ENCODE measurements around the gene AQP2.

AQP2 gene

DNA sequence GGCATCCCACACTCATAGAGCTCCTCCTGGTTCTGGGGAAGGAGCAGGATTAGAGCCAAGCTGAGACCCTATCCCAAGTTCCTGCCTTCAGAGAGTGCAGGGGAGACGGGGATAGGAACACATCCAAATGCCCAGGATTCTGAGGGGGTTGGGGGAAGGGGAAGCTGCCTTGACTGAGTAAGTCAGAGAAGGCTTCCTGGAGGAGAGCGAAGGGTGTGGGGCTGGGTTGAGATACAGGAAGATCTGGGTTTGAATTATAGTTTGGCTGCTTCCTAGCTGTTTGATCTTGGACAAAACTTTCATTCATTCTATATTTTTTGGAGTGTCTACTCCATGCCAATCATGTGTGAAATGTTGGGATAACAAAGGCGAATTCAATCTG lies 8.0 kb upstream of the AQP2 start:
- DNase-seq: no peak

DNA sequence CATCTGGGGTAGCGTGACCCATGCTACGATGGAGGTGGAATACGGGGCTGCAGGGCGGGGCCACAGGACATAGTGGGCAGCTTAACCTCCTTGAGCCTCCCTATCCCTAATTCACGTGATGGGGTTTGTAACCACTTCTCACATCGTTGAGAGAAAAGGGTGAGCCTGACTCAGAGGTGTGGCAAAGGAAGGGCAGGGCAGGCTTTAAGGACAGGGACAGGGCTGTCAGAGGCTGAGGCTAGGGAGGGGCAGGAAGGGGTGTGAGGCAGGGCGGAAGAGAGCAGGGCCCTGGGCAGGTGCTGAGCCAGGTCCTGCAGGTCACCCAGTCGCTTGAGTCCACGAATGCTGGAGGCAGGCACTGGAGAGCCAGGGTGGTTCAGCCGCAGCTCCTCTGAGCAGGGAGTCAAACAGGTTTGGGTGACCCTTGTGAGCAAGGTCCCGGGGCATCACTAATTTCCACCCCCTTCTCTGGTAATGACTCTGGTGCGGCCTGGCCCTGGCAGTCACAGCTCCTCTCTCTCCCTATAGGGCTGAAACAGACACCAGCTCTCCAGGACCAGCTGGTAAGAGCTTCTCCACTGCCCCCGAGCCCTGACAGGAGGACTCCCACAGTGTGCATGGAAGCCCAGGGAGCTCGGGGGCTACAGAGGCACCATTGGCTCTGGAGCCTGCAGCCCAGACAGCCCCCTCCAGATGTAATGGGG lies 7.5 kb upstream of the AQP2 start:
- no peak for DNase-seq

DNA sequence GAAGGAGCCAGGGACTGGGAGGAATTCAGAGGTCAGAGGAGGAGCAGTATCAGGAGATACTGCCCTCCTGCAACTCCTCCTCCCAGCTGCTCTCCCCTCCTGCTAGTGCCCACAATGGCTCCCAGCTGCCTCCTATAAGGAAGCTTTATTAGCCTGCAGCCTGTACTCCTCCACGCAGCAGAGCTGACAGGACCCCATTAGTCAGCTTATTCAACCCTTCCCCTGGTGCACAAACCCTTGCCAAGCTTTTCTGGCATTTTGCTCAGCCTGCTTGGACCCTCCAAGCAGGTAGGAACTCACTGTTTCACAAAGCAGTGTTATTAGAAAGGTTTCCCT lies 6.9 kb upstream of the AQP2 start:
- no peak for DNase-seq

DNA sequence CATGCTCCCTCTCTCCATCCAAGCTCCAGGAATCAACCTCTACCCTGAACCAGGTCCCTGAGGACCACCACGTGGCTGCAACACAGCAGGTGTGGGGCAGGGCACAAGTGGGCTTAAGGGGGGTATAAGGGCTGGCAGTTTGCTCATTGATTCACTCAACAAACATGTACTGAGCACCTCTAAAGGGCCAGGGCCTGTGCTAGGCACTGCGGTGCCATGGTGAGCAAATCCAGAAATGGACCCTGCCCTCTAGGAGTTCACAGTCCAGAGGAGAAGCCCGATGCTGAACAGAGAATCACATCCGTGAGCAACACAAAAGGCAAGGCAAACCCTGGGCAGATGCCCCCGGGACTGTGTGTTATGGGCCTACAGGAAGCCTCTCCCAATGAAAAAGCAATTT lies 6.5 kb upstream of the AQP2 start:
- no peak for DNase-seq

DNA sequence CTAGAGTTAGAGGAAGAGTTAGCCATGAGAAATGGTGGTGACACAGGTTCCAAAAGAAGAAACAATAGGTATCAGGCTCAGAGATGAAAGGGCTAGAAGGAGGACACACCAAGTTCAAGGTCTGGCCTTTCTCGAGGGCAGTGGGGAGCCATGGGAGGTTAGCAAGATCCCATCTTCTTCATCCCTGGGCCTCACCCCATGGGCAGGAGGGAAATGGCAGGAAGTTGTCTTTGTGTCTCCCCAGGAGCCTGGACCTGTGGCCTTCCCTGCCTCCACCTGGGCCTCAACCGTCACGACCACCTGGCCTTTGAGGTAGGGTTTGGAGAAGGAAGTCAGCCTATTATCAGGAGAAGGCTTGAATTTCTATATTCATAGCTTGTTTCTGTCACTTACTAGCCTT lies 5.8 kb upstream of the AQP2 start:
- no peak for DNase-seq

DNA sequence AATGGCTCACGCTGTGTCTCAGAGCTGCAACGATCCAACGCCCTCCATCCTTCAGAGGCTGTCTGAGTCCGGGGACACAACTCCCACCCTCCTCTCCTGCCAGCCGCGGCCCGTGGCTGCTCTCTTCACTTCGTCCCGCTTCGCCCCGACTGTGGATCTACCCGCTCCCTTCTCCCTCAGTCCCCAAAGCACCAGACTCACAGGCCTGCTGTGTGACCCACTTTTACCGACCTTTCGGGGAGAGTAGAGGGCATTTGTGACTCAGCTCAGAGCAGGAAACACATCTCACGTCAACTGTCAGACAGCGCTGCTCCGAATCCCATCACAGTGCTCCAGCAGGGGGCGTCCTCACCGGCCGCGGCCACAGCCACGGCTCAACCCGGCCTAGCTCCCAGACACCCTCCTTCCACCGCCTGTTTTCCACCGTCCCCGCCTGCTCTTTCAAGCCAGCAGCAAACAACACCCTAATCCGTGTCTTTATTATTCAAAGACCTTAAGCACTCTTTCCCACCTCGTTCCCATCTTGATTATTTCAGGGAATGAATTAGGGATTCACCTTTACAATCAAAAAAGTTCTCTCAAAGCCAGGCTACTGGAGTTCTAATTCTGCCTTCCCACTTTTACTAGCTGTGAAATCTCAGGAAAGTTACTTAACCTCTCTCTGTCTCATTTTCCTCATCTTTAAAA lies 5.0 kb upstream of the AQP2 start:
- peak; percentile 85 for DNase-seq

DNA sequence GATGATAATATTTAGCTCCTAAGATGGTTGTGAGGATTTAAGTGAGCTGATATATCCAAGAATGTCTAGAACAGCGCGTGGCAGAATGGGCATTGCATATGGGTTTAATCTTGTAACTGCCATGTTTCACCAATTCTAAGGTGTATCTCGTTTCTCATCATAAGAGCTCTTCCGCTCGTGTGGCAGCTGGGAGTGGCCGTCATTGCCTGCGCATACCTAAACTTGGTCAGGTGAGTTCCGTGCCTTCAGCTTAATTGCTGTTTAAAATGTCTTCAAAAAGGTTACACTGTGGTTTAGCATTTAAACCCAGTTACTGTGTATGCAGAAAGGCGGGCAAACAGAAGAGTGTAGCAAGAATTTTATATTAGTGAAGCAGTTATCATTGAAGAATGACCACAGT lies 4.5 kb upstream of the AQP2 start:
- DNase-seq: no peak

DNA sequence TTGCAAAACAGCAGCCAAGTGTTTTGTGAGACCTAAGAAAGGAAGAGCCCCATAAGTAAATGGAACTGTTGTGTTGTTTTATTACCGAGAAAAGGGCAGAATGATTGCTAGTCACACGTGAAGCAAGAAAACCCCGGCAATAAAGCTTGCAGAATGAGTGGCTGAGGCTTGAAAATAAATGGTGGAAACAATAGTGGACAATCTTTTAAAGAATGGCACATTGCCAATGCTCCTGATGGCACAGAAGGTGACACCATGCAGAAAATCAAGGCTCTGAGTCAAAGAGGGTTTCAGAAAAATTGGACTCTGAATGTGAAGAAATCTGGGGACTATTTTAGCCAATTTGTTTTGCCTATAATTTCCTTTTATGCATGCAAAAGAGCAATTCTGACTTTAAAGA lies 4.0 kb upstream of the AQP2 start:
- no peak for DNase-seq

DNA sequence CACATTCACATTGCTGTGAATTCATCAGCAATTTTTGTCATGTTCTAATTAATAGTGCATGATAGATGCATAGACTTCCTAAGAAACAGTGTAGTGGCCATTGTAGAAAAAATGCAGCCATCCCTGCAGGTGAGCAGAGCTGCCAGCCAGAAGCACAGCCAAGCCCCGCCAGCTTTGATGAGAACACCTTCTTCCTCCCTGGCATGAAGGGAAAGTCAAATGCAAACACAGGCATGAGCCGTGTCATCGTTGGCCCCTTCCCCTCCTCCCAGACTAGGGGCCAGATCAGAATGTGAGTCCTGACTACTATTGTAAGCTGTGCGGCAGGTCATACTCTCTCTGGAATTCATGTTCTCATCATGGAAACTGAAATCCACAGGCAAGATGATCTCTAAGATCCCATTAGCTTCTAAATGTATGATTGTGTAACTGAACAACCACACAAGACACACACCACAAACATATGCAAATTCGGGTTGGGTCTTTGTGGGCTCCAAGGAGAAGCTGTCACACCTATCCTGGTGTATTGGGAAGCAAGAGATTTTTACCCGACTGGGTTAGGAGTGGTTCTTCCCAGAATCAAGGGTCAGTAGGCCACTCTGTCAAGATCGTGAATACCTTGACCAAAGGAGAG lies 2.8 kb upstream of the AQP2 start:
- DNase-seq: no peak

DNA sequence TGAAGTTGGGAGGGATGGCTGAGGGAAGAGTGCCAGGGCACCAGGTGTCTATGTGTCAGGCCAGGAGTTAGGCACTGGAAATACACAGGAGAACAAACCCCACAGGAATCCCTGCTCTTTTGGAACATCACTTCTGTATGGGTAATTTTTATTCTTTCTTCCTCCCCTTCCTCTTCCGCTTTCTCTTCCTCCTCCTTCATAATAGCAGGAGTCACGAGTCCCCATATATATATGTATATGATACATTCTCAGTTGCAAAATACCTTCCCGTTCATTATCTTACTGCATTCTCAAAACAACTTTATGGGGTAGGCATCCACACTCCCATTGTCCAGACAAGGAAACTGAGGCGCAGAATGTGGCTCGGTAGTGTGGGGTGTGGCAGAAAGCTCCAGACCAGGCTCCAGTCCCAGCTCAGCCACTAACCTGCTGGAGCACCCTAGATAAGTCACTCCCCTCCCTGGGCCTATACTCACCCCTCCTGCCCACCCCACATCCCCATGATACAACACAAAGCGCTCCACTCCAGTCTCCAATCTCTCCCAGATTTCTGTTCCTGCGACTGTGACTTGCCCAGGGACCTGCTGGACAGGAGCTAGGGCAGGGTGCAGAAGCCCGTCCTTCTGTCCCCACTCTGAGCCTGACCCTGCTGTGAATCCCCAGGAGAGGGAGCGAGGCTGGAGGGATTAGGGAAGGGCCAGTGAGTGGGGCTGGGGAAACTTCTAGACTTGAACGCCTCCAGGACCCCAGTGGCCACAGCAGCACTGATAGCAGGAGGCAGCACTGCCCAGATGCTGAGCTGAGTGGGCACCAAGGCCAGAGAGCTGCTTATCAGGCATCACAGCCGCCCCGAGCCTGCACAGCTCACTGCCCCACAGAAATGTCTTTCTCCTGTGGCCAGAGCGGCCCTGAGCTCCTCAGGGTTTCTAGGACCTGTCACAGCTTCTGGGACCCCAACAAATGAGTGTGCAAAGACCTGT lies 1.4 kb upstream of the AQP2 start:
- DNase-seq: no peak

DNA sequence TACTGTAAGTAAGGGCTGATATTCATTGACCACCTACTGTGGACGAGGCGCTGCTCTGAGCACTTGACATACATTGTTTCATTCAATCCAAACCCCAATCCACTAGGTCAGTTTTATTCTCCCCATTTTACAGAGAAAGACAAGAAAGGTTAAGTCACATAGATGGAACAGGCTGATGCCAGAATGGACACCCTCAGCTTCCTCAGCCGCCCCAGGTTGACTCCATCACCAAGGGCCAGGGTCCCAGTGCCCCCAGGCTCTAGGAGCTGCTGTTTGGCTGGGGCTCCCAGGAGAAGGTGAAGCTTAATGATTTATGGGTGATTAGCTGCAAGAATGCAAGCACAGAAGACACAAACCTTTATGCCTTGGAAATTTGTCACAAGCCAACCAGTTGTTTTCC lies 671 bp upstream of the AQP2 start:
- DNase-seq: no peak

DNA sequence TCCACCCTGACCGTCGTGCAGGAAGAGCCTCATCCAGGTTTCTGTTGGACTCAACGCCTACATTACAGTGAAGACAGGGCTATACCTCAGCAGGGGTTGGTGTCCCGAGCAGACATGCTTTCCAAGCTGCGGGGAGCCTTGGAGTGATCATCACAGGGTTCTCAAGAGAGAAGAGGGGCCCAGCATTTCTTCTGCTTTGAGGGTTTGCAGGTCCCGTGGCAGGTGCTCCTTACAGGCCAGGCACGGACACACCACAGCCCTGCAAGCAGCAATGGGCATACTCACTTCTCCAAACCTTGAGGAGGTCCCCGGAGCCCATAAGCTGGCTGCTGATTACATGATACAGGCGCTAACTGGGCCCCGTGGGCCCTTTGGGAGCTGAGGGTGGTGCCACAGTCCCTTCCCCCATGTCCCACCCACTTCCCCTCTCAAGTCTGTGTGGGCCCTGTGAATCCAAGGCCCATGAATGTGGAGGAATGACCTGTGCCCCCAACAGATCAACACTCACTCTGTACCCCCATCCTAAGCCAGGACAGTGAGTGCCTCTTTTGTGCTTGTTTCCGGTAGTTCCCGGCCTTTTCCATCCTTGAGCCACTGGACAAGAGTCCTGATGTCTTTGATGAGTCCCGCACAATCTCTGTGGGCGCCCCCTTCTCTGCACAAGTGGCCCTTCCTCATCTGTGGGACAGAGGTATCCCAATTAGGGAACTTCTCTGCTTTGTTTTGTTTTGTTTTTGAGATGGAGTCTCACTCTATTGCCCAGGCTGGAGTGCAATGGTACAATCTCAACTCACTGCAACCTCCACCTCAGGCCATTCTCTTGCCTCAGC lies 1.1 kb downstream of the AQP2 start:
- DNase-seq: no peak

DNA sequence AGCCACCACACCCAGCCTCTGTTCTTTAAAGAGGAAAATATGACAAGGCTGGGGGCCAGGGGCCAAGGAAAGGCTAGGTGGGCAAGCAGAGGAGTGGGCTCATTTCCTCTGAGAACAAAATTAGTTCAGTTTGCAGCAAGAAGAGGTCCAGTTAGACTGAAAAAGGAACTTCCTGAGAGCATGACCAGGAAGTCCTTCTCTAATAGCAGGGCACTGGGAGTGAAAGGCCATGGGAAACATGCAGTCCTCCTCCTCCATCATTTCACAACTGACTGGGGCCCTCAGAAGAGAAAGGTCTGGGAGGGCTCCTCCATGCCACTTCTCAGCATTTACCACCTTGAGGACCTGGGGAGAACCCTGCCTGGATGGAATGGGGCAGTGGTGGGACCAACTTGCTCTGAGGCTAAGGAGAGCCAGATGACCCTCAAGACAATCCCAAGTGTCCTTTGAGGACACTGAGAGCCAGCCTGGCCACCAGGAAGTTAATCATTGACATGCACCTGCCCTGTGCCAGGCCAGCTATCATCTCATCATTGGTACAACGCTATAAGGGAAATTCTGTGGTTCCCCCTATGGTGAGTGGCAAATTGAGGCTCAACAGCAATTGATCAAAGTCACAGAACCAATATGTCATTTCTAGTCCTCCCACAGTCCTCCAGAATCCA lies 2.0 kb downstream of the AQP2 start:
- DNase-seq: no peak

DNA sequence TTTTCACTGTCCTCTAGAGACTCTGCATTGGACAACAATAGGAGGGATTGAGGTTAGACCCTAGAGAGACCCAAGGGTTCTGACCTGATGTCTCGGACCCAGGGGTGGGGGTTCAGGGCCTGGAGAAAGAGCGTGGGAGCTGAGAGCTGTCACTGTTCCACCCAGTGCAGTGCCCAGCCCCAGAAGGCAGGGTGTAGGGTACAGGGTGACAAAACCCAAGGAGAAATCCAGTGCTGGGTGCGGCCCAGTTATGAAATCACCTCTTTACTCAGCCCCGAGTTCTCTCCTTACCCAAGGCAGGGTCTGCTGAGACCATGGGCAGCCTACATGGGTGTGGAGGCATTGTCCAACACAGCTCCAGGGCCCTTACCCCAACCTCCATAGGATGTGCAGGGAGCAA lies 2.6 kb downstream of the AQP2 start:
- no peak for DNase-seq

DNA sequence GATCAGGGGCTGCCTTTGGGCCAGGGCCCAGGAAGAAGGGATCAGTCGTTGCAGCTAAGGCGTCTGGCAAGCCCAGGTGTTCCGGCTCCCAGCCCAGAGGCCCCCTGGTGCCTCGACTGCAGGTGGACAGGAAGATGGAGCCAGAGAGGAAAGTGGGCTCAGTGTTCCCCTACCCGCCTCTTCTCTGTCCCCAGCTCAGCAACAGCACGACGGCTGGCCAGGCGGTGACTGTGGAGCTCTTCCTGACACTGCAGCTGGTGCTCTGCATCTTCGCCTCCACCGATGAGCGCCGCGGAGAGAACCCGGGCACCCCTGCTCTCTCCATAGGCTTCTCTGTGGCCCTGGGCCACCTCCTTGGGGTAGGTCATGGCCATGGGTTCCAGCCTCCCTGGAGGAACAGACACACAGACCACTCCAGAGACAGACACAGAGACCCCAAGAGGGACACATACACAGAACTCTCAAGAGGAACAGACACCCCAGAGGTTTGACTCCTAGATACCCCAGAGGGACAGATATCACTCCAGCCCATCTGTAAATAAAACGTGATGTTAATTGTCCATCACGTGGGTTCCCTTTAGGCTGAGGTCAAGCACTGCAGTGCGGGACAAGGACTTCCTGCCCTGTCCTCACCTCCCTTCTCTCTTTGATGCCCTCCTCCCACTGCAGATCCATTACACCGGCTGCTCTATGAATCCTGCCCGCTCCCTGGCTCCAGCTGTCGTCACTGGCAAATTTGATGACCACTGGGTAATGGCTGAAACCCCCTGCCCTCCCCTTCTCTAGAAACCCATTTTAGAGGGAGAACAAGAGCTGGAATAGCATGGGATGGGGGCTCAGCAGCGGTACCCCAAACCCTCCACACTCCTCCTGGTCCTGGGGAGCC lies 3.7 kb downstream of the AQP2 start:
- DNase-seq: no peak

DNA sequence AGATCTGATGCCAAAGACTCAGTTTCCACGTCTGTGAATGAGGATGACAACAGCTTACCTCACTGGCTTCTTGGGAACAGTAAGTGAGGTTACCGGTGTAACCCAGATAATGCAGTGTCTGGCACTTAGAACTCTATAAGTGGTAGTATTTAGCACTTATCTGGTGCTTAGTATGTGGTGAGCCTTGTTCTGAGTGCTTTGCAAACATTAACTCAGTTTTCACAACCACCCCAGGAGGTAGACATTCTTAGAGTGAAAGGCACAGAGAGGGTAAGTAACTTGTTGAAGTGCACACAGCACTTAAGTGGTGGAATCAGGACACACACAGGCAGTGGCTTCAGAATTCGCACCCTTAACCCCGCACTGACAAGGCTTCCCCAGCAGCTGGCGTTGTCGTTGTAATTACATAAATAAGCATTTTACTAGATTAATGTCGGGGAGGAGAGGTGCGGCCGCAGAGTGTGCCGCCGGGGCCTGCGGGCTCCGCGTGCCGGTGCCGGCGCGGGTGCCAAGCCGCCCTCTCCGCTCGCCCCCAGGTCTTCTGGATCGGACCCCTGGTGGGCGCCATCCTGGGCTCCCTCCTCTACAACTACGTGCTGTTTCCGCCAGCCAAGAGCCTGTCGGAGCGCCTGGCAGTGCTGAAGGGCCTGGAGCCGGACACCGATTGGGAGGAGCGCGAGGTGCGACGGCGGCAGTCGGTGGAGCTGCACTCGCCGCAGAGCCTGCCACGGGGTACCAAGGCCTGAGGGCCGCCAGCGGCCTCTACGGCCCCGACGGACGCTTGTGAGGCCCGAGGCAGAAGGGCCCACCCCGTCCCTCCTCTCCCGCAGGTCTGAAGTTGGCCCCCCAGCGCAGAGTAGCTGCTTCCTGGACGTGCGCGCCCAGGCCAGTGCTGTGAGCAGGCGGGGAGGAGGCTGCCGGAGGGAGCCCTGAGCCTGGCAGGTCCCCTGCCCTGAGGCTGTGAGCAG lies 4.6 kb downstream of the AQP2 start:
- no peak for DNase-seq

DNA sequence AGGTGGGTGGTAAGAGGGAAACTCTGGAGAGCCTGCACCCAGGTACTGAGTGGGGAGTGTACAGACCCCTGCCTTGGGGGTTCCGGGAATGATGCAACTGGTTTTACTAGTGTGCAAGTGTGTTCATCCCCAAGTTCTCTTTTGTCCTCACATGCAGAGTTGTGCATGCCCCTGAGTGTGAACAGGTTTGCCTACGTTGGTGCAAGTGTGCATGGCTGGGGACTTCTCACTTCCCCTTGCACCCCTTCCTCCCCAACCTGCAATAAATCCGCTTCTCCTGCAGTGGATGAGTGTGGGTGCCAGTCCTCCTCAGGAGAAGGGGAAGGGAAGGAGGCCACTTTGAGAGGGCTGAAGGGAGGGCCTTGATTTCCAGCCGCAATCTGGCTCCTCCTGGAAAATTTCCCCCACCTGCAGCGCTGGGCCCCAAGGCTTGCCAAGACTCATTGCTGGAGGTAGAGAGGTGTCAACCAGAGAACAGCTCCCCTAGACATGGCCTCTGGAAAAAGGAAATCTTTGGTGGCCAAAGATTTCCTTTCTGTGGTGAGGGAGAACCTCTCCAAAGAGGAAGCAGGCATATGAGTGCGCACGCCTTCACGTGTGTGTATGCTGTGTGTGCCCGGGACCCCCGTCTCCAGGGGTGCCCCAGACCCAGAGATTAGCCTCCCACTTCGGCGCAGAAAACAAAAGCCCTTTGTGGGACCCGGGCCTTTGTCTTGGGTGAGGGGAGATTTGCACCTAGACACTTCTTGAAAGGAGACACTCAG lies 5.5 kb downstream of the AQP2 start:
- DNase-seq: no peak

DNA sequence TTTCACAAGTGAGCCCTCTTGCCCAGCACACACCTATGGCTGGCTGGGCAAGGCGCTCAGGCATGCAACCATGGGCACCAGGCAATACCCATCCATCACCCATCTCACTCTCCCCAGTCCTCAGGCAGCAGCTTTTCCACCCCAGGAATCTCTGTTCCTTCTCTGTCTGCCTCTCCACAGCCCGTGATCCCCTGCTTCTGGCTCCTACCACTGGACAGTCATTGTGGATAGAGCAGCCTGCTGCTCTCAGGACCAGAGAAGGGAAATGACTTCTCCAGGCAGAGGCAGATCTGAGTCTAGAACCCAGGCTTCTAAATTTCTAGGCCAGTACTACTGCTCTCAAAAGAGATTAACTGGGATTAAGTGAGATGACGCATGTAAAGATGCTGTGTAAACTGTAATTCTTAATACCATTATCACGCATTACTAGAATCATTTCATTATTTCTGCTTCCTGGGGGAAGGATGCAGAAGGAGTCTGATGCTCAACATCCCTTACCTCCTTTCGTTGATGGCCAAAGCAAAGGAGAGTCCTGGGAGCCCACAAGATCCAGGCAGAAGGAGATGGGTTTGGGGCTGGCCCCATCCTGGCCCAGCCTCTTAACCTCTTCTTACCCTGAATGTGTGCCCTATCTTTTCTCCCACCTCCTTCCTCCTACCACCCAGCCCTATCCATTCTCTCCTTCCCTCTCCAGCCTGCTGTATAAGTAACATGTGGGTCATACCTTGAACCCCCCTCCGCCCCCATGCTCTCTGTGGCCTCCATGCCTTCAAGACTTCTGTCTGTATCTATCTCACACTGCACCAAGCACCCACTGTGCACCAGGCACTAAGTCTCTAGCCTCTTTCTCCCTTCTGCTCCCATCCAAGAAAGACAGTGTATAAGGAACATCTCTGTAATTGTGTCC lies 6.4 kb downstream of the AQP2 start:
- DNase-seq: no peak

All from stimulated activated CD4-positive, alpha-beta T cell treated with anti-CD3 and anti-CD28 coated beads, Interleukin-4, amount 100 ng/mL, for 4 hours (primary cell).